ENCODE measurements around the gene SERHL2.
"Not testable (repeated sequence)": the region's sequence is repeated elsewhere in the genome, so short reads cannot be mapped to it uniquely, and the experiment has no call there.

The SERHL2 gene

DNA sequence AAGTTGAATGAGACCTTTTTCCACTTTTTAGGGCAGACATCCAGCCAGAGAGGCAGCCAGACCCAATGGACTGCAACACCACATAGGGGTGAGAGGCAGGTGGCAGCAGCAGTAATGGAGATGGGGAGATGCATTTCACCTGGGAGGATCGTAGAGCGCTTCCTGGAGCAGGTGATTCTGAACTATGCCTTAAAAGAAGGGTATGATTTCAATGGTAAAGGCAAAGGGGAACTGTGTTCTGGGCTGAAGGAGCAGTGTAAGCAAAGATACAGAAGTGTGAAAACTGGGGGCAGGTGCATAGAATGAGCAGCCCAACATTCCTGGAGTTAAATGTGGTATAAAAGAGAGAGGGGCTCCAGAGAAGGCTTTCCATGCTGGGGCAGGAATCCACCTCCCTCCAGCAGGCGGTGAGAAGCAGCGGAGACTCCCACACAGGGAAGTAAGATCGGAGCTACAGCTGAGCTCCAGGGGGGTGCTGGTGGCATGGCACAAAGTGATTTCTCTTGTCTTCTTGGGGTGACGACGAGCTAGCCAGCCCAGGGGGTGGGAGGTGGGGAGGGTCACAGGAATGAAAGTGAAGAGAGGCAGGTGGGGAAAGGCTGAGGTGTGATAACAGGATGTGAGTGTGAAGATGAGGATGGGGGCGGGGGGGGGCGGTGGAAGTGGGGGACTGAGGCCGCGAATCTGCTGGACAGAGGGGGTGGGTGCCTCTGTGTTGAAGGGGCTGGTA is 4.3 kb upstream of the SERHL2 start:
- TF ChIP-seq ZNF274 (IDR thresholded peaks at IDR 0.05; ENCODE audit: low read depth, low read length), result no peak
- H3K4me3 ChIP-seq (ENCODE audit: low read length), result no peak overlapping the region

- not testable (repeated sequence) for H3K4me3 ChIP-seq (ENCODE audit: low read length)
These were observed 1.5 kb upstream of the SERHL2 start for GRCh38 chr22:42552294-42552647.

GRCh38 chr22:42560381-42560780 is 6.6 kb downstream of the SERHL2 start:
- TF ChIP-seq ZNF274 (IDR thresholded peaks at IDR 0.05; ENCODE audit: low read depth, low read length), result no peak
- H3K4me3 ChIP-seq (ENCODE audit: low read length), result no peak overlapping the region

DNA sequence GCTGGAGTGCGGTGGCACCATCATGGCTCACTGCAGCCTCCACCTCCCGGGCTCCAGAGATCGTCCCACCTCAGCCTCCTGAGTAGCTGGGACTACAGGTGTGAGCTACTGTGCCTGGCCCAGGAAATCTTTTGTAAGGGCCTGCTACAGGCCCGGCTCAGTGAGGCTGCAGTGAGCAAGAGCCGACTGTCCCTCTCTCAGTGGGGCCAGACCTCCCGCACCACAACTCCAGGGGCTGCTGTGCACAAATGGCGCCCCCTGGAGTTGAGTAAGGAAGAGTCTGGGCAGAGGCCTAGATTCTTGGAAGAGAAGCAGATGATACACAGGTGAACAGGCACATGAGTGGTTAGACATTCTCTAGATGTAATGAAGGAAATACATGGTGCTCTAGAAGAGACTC is 7.0 kb downstream of the SERHL2 start:
- TF ChIP-seq ZNF274 (IDR thresholded peaks at IDR 0.05; ENCODE audit: low read depth, low read length), result no peak

GRCh38 chr22:42561856-42562255 is 8.1 kb downstream of the SERHL2 start:
- TF ChIP-seq ZNF274 (IDR thresholded peaks at IDR 0.05; ENCODE audit: low read depth, low read length), result no peak
- H3K4me3 ChIP-seq (ENCODE audit: low read length), result no peak overlapping the region

More for the DNA sequence above, 7.0 kb downstream of the SERHL2 start:
- H3K4me3 ChIP-seq (ENCODE audit: low read length), result no peak overlapping the region

- H3K4me3 ChIP-seq (ENCODE audit: low read length), result no peak overlapping the region
- TF ChIP-seq ZNF274 (IDR thresholded peaks at IDR 0.05; ENCODE audit: low read depth, low read length), result no peak
These were observed 8.5 kb downstream of the SERHL2 start for GRCh38 chr22:42562279-42562678.

- H3K4me3 ChIP-seq (ENCODE audit: low read length), result no peak overlapping the region
- TF ChIP-seq ZNF274 (IDR thresholded peaks at IDR 0.05; ENCODE audit: low read depth, low read length), result no peak
These were observed 8.9 kb downstream of the SERHL2 start for GRCh38 chr22:42562684-42563083.

- not testable (repeated sequence) for H3K4me3 ChIP-seq (ENCODE audit: low read length)
These were observed 10.2 kb downstream of the SERHL2 start for GRCh38 chr22:42563943-42564342.

- no peak for TF ChIP-seq ZNF274 (IDR thresholded peaks at IDR 0.05; ENCODE audit: low read depth, low read length)
- H3K4me3 ChIP-seq (ENCODE audit: low read length), result no peak overlapping the region
These were observed 10.9 kb downstream of the SERHL2 start for GRCh38 chr22:42564699-42565098.

DNA sequence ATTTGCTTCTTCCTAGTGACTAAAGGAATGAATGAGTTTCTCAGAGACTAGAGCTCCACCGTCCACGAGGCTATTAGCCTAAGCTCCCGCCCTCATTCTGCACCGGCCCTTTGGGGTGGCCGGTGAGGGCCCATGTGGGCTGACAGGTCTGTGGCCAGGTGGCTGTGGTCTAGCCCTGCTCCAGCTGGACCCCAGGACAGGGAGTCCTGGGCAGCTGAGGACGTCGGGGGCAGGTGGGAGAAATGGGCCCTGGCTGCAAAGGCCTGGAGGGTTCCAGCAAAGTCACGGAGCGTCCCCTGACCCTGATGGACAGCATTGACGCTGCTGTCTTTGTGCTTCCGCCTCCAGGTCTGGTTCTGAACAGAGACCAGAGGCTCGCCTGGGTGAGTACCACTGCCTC is 12.2 kb downstream of the SERHL2 start:
- no peak overlapping the region for H3K4me3 ChIP-seq (ENCODE audit: low read length)
- no peak for TF ChIP-seq ZNF274 (IDR thresholded peaks at IDR 0.05; ENCODE audit: low read depth, low read length)

- H3K4me3 ChIP-seq (ENCODE audit: low read length), result not testable (repeated sequence)
These were observed 14.2 kb downstream of the SERHL2 start for GRCh38 chr22:42567950-42568349.

DNA sequence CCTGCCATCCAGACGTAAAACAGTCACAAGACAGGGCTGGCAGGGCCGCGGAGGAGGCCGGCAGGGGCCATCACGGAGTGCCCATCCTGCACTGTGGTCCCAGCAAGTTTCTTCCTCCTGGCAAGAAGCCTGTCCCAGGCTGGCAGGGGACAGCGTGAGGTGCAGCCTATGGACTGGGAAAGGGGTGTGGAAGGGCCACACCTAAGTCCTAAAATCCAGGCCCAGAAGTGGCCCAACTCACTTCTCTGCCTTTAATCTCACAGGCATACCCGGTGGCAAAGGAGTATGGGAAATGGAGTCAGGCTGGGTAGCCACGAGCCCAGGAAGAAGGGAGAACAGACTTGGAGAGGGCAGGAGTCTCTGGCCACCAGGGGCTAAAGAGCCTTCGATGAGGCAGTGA is 16.8 kb downstream of the SERHL2 start:
- not testable (repeated sequence) for H3K4me3 ChIP-seq (ENCODE audit: low read length)

- not testable (repeated sequence) for H3K4me3 ChIP-seq (ENCODE audit: low read length)
These were observed 17.3 kb downstream of the SERHL2 start for GRCh38 chr22:42571068-42571467.

- not testable (repeated sequence) for H3K4me3 ChIP-seq (ENCODE audit: low read length)
These were observed 20.3 kb downstream of the SERHL2 start for GRCh38 chr22:42574046-42574445.

DNA sequence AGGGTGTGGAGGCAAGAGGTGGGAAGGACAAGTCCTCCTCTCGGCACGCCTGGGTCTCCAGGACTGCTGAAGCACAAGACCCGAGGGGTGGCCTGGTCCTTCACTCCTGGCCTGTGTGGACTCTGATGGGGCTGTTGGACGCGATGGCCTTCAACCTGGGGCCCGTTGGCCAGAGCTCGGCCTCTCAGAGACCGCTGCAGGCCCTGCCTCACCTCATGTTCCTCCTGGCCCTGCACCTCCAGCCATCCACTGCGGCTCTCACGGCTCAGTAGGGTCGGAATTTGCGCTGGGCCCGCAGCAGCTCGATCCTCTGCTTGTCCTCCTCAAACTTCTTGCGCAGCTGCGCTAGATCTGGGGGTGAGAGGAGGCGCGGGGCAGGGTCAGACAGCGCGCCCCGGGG is 20.7 kb downstream of the SERHL2 start:
- H3K4me3 ChIP-seq (ENCODE audit: low read length), result not testable (repeated sequence)

DNA sequence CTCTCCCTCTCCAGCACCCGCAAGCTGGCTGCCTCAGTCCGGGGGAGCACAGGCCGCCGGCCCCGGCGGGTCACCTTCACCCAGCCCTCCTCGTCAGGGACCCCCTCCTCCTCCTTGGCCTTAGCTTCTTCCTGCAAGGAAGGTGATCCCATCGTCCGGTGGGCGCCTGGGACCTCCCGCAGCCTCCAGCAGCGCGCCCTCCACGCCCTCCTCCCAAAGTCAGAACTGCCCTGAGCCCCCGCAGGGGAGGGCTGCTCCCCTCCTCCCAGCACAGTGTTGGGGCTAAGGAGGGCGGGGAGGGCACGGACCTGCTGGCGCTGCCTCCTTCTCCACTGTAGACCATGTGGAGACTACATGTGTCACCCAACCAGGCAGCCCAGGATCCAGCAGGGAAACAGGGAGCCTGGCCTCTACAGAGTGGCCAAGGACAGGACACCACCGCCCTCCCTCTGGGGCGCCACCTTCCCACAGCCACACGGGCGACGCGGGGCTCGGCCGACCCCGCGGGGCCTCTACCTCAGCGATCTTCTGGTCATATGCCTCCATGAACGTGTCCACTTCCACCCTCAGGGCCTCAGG is 22.3 kb downstream of the SERHL2 start:
- H3K4me3 ChIP-seq (ENCODE audit: low read length), result not testable (repeated sequence)

DNA sequence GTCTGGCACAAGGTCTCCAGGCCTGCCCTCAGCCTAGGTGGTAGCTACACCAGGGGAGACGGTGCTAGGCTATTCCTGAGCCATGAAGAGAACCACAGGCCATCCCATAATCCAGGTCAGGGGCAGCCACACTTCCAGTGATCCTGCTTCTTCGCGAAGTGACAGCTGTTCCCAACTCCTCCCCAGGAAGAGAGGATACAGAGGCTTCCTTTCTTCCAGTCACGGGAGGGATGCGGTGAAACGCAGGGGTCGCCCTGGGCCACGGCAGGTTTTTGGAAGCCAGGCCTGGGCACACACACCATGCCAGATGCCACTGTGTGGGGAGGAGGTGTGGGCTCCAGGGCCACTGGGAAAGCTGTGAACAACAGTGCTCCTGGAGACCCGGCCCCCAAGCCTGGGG is 23.4 kb downstream of the SERHL2 start:
- H3K4me3 ChIP-seq (ENCODE audit: low read length), result not testable (repeated sequence)

All from GM08714 (cell line).